Hematopoietic multipotent progenitor cell (in vitro differentiated cells): ENCODE measurements around the gene TAAR1. TPM values are rescaled to one million over a fixed set of nuclear protein-coding genes. Genes with fewer than 3 reads are reported as not detected.
"Not testable (repeated sequence)": the region's sequence is repeated elsewhere in the genome, so short reads cannot be mapped to it uniquely, and the experiment has no call there.

ENCODE experiments used
- DNase-seq, 3 donors: peaks; one replicate each; pipeline ENCODE4 v3.0.0-alpha.2; 2011 to 2015; ENCODE audit warnings: low read depth in 2 of 3, low spot score in 2 of 3
- total RNA-seq: library from RNA; depleted of rRNA; stranded (reverse); fragments of >200 nt; gene quantifications from one replicate; pipeline ENCODE4 v1.2.3, GENCODE V29; 2012

TAAR1 gene, protein sequence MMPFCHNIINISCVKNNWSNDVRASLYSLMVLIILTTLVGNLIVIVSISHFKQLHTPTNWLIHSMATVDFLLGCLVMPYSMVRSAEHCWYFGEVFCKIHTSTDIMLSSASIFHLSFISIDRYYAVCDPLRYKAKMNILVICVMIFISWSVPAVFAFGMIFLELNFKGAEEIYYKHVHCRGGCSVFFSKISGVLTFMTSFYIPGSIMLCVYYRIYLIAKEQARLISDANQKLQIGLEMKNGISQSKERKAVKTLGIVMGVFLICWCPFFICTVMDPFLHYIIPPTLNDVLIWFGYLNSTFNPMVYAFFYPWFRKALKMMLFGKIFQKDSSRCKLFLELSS
- not detected for total RNA-seq

DNA sequence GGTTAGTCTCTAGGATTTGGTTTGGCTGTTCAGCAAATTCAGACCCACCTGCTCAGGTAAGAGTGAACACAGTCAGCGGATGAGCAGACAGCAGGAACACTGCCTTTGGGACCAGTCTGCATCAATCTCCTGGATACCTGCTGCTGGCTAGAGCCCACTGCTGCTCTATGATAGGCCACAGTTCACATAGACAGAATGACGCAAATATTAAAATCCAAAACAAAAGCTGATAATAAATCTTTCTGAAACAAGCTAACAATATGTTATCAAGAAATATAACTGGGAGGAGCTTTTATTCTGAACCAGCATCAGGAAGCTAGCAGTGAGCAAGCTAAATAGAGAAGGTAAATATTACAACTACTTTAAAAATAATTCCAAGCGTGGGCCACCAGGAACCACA is at the start of gene TAAR1:
TSS of gene TAAR1 (minus strand) at position 101 of the 400 bp plus-strand sequence. CDS start 13,179 bp downstream, outside the sequence.
- no peak for DNase-seq

DNA sequence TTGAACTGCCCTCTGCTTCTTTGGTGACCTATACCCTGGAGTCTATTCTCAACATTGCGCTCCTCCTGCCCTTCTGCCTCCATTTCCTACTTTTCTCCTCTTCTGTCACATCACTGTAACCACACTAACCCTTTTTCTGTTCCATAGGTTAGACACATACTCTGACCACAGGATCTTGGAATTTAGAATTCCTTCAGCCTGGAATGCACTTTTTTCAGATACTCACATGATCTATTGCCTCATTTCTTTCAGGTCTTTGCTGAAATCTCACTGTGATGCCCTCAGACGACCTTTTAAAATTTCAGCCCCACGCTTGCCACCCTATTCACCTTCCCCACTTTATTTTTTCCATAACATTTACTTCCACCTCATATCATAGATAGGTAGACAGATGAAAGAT is 49.8 kb upstream of the TAAR1 start:
- DNase-seq: no peak

DNA sequence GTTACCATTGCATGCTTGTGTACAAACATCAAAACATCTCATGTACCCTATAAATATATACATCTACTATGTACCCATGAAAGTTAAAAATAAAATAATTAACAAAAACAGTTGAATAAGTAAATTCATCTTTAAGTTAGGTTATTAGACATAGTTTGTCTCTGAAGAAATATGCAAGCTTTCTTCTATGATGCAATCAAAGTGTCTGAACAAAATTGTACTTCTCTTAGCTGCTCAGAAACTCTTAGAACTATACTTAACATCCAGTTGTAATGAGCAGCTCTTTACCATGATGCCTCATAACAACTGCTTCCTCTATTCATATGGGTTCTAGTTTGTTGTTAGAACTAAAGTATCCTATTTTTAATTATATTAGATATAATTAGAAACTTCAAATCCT is 49.0 kb upstream of the TAAR1 start:
- no peak for DNase-seq

DNA sequence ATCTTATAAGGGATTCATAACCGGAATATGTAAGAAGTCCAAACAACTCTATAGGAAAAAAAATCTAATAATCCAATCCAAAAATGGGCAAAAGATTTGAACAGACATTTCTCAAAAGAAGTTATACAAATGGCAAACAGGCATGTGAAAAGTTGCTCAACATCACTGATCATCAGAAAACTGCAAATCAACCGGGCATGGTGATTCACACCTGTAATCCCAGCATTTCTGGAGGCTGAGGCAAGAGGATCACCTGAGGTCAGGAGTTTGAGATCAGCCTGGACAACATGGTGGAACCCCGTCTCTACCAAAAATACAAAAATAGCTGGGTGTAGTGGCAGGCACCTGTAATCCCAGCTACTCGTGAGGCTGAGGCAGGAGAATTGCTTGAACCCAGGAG is 47.8 kb upstream of the TAAR1 start:
- DNase-seq: not testable (repeated sequence)

DNA sequence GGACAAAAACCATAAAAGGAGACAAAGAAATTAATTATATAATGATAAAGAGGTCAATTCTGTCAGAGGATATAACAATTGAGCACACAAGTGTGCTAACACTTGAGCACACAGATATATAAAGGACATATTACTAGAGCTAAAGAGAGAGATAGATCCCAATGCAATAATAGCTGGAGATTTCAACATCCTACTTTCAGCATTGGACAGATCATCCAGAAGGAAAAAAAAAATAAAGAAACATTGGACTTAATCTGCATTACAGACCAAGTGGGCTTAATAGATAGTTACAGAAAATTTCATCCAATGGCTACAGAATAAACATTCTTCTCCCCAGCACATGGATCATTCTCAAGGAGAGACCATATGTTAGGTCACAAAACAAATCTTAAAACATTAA is 45.0 kb upstream of the TAAR1 start:
- DNase-seq: no peak

DNA sequence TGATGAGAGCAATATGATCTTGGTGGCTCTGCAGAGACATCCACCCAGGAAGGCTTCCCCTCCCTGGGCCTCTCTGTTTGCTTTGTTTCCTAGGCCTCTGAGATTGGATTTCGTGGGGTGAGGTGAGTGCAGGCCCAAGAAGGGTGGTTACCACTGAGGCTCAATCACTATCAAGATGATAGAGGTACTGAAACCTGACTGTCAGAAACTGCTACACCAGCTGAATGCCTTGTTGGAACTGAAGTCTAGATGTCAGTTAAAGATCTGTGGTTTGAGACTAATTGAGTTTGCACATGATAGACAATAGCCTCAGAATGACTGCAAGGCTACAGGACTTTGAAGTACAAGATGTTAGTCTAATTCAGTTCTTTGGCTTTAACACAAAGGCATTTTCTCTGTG is 39.6 kb upstream of the TAAR1 start:
- DNase-seq: no peak

DNA sequence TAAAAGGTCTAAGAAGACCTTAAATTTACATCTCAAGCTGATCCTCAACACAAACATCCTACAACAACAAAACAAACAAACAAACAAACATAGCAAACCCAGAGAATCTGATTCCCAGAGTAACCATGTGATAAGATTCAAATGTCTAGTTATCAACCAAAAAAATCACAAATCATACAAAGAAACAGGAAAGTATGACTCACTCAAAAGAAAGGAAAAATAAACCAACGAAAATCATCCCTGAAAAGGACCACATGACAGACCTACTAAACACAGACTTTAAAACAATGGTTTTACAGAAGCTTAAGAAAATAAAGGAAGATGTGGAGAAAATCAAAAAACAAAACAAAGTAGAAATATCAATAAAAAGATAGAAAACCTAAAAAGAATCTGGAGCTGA is 36.8 kb upstream of the TAAR1 start:
- no peak for DNase-seq

DNA sequence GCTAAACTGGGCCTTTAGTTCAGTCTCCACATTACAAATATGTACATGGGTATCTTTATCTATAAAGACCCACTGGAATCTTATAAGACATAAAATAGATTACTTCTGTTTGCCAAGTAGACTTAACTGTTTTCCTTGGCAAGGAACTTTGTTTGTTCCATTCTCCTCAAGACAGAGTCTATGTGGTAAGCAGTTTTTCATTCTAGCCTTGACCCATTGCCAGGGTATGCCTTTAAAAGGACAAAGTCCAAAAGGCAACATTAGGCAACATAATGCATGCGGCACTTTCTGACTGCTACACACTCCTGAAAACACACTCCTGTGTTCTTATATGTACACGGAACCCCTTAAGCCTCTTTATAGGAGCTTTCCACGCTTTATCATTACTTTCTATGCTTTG is 34.5 kb upstream of the TAAR1 start:
- DNase-seq: no peak

DNA sequence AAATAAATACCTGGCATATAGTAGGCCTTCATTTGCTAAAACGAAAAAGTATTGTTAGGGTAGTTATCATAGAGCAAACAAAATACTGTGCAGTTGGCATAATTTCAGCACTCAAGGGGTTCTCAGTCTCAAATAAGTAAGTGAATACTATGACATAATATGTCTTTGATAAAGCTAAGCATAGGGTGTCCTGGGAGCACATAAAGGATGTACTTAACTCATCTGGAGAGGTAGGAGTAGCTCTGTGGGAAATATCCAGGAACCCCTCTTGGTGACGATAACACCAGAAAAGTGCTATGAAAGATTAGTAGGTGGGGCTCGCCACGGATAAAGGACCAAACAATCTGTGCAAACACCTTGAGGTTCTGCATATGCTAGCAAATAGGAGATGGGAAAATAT is 31.7 kb upstream of the TAAR1 start:
- DNase-seq: no peak

DNA sequence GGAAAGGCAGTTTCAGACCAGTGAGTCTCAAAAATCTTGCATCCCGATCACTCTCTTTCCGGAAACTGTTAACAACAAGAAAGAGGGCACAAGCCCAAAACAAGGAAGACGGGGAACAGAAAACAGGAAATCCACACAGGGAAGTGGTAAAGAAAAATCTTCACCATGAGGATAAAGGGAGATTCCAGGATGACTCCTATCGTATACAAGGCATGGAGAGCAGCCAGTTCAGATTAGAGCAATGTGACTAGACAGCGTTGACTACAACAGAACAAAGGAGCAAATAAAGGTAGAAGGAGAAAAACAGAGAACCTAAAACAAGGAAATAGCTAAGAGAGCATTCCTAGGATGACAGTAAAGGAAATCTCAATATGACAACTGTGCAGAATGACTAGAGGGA is 28.3 kb upstream of the TAAR1 start:
- no peak for DNase-seq

DNA sequence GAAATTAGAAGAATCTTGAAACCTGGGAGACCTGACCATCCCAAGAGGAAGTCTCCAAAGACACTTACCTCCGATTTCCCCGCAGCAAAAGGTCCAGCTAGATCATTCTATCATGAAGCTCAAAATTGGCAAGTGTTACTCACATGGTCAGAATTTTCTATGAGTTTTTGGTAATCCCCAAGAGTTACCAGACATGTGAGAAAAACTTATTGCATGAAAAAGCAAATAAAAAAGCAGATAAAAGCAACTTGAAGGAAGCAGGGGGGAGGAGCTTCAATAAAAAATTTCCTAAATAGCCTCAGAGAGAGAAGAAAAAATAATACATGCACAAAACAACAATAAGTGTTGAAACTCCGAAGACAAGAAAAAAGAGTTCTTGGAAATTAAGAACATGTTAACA is 27.5 kb upstream of the TAAR1 start:
- no peak for DNase-seq

DNA sequence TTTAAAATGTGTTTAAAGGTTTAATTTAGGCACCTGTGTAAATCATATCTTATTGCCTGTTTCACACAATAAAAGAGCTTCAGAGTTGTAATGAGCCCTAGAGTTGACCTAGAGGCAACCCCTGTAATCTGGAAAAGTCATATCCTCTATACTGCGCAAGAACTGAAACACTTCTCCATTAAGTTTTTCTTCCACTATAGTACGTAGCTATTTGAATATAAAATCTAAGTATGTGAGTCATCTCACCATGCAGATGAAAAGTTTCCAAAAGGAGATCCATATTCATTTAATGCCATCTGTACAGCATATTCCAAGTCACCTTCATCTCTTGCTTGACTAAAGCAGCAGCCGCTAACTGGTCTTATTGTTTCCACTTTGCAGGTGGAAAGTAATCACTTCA is 26.0 kb upstream of the TAAR1 start:
- no peak for DNase-seq

DNA sequence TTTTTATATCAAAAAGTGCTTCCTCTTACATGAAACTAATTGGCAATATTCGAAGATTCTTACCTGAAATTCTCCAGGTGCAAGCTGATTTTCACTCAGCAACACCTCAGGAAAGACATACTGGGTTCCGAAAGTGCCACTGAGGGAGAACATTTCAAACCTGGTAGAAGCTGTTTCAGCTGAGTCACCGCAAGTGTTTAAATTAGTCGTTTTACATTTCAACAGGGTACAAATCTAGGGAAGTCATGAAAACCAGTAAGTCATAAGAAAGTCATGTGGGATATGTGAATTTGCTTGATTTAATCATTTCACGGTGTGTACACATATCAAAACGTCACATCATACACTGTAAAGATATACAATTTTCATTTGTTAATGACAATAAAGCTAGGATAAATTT is 25.3 kb upstream of the TAAR1 start:
- no peak for DNase-seq

DNA sequence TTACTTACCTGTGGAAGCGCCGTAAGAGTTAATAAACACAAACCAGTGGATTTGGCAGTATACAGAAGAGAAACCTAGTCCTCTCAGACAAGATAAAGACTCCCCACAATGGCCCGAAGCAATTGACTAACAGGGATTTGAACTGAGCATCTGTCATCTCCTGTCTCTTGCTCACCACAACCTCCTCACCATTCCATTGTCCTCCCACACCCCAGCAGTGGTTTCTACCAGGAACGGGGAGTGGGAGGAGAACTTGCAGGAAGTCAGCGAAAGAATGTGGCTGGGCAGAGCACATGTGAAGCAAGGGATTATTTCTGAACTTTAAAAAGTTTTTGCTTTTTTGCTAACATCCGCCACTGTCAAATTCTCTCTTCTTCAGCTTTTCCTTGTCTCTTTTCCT is 24.6 kb upstream of the TAAR1 start:
- no peak for DNase-seq

DNA sequence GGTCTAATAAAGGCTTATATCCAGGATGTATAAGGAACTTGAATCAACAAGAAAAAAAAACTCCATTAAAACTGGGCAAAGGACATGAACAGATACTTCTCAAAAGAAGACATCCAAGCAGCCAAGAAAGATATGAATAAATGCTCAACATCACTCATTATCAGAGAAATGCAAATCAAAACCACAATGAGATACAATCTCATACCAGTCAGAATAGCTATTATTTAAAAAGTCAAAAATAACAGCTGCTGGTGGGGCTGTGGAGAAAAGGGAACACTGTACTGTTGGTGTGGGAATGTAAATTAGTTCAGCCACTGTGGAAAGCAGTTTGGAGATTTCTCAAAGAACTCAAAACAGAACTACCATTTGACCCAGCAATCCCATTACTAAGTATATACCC is 20.1 kb upstream of the TAAR1 start:
- not testable (repeated sequence) for DNase-seq

DNA sequence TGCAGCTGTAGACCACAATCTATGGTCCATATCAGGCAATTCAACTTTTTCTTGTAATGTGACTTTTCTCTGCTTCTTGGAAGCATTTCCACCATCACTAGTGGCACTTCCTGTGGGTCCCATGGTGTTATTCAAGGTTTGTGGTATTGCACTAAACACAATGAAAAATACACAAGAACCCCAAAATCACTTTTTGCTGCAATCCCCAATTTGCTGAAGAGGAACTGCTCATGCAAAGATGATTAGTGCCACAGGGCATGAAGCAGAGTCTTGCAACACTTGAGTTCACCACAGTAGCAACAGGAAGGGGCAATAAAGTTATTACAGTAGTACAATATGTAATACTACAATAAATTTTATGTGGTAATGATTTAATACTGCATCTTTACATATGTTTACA is 16.8 kb upstream of the TAAR1 start:
- peak in 1 of 3 donors; percentile 33 for DNase-seq

DNA sequence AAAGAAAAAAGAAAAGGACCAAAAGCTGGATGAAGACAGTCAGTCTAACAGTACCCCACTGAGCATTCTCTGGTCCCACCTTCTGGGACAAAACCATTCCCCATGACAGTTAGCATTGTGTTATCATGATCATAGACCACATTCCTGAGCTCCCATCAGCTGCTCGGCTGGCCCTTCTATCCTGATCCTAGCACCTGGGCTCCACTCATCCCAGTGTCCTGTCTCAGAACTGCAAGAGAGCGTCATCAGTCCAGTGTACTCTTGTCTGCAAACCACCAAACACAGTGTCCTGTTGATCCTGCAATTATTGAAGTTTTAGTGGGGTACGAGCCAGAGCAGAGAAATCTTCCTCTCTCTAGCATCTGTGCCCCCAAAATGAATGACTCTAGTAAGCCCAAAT is 16.0 kb upstream of the TAAR1 start:
- DNase-seq: no peak

DNA sequence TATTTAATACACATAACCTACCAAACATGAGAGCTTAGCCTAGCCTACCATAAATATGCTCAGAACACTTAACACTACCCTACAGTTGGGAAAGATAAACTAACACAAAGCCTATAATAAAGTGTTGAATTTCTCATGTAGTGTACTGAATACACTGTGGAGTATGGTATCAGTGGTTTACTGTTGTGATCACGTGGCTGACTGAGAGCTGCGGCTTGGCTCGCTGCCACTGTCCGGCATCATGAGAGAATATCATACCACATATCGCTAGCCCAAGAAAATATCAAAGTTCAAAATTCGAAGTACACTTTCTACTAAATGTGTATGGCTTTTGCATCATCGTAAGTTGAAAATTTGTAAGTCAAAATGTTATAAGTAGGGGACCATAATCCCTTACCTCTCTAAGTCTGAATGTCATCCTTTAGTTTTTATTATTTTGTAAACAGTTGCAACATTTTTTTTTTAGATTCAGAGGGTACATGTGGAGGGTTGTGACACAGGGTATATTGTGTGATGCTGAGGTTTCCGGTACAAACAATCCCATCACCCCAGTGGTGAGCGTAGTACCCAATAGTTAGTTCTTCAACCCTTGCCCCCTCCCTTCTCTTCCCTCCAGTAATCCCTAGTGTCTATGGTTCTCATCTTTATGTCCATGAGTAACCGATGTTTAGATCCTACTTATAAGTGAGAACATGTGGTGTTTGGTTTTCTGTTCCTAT is 14.6 kb upstream of the TAAR1 start:
- no peak for DNase-seq

DNA sequence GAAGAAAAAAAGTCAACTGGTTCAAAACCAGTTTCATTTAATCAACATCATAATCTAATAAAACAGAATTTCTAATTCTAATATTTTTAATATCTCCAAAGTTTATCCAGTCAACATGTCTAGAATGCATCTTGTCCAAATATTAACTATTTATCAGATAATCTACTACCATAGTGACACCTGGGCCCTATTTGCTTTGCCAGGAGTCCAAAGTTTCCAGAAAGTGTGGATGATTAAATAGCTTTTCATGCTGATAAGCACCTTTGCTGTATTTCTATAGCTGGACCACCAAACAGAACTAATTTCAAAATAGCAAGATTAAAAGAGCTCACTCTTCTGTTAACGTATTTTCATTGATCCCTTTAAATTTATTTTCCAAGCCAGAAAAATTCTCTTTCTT is 12.3 kb upstream of the TAAR1 start:
- DNase-seq: no peak

DNA sequence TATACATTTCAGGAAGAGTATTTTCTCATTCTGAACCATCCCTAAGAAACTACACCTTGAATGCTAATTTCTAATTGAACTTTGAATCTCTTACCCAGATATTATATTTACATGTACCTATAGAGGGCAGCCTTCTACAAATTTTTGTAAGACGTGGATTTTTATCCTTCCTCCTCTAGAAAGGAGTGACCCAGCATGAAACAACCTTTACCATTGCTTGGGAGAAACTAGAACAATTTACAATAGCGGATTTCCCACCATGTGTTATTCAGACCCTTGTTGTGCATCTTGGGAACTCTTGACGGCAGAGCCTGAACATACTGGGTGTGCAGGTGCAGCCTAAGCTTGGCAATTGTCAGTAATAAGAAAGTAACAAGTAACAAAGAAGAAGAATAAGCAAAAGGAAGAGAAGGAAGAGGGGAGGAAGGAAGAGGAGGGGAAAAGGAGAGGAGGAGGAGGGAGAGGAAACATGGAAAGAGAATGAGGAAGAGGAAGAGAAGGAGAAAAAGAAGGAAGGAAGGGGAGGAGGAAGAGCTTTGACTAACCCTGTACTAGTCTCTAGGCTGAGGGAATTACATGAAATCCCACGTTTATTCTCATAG is 10.8 kb upstream of the TAAR1 start:
- peak in 2 of 3 donors; percentile 35 to 67 for DNase-seq

DNA sequence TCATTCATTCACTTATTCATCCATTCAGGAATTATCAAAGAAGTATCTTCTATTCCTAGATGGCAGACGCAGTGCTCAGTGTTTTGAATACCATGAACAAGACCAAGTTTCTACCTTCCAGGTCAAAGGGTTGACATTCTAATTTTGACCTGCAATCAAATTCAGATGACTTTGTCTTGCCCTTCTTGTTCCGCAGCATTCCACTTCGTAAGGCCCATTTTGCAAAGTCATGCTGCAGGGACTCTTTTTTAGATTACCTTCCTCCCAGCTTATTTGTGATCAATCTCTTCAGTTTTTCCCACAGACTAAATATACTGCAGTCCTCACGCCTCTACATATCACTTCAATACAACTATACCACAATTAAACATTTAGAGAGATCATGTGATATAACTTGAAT is 7.1 kb upstream of the TAAR1 start:
- no peak for DNase-seq
